Fibroblast of villous mesenchyme (primary cell): ENCODE measurements around the gene POLH. TPM values are rescaled to one million over a fixed set of nuclear protein-coding genes. Genes with fewer than 3 reads are reported as not detected.
"Not testable (repeated sequence)": the region's sequence is repeated elsewhere in the genome, so short reads cannot be mapped to it uniquely, and the experiment has no call there.

Experiments
- DNase-seq: peaks from one replicate; pipeline ENCODE4 v3.0.0-alpha.2; 2010; ENCODE audit warnings: low read depth
- H3K4me3 ChIP-seq: 2 replicates; pipeline ENCODE4 v1.5.1; 2011; ENCODE audit warnings: low read depth, mild to moderate bottlenecking, low read length
- total RNA-seq: library from RNA; depleted of rRNA; stranded (reverse); fragments of >200 nt; gene quantifications from 2 replicates; pipeline ENCODE4 v1.2.3, GENCODE V29; 2012
- TF ChIP-seq, protein P1 (sequence below): IDR thresholded peaks from 2 replicates; pipeline ENCODE4 v1.5.1; 2012; ENCODE audit warnings: low read depth, mild to moderate bottlenecking, low read length; ENCODE audit not compliant: insufficient read depth

The POLH gene
- total RNA-seq, 1 donor = 40.6 TPM

DNA sequence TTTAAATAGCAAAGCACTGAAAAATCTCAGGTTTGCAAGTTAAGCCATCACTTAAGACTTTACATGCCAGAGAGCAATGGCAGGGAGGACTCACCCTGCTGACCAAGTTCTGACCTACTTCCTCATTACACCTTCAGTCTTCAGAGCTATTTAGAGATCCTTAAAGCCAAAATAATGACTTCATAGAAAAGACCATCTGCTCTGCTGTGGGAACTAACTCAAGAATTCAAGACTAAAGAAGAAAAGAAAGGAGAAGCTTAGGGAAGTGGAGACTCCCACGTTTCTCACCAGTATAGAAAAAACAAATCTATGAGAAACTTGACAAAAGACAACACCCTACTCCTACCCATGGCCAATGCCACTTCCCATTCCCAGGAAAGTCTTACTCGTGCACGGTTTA lies 28.8 kb upstream of the POLH start:
- DNase-seq = peak; percentile 8
- TF ChIP-seq, protein P1, sequence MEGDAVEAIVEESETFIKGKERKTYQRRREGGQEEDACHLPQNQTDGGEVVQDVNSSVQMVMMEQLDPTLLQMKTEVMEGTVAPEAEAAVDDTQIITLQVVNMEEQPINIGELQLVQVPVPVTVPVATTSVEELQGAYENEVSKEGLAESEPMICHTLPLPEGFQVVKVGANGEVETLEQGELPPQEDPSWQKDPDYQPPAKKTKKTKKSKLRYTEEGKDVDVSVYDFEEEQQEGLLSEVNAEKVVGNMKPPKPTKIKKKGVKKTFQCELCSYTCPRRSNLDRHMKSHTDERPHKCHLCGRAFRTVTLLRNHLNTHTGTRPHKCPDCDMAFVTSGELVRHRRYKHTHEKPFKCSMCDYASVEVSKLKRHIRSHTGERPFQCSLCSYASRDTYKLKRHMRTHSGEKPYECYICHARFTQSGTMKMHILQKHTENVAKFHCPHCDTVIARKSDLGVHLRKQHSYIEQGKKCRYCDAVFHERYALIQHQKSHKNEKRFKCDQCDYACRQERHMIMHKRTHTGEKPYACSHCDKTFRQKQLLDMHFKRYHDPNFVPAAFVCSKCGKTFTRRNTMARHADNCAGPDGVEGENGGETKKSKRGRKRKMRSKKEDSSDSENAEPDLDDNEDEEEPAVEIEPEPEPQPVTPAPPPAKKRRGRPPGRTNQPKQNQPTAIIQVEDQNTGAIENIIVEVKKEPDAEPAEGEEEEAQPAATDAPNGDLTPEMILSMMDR = no peak
- H3K4me3 ChIP-seq = no peak overlapping the region

DNA sequence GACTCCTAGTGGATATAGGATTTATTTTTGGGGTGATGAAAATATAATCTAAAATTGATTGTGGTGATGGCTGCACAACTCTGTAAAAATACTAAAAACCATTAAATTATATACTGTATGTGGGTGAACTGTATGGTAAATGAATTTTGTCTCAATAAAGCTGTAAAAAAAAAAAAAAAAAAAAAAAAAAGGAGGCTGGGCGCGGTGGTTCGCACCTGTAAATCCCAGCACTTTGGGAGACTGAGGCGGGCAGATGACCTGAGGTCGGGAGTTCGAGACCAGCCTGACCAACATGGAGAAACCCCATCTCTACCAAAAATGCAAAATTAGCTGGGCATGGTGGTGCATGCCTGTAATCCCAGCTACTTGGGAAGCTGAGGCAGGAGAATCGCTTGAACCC lies 18.4 kb upstream of the POLH start:
- DNase-seq, H3K4me3 ChIP-seq: not testable (repeated sequence)

DNA sequence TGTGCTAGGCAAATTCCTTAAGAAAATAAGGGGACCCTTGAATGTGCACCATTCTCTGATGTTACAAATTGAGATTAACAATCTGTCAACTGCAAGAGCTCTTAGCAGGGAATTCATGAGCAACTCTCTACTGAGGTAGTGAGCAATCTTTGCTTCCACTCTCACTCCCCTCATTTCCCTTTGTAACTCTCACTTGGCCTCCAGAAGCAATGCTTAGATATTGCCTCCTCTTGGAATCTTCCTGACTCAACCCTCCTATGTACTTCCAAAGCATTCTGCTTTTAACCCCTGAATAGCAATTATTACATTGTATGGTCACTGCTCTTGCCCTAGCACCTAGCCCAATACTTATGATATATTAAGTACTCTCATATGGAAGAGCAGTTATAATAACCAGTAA lies 16.7 kb upstream of the POLH start:
- no peak overlapping the region for H3K4me3 ChIP-seq
- no peak for DNase-seq
- TF ChIP-seq, protein P1 = no peak

DNA sequence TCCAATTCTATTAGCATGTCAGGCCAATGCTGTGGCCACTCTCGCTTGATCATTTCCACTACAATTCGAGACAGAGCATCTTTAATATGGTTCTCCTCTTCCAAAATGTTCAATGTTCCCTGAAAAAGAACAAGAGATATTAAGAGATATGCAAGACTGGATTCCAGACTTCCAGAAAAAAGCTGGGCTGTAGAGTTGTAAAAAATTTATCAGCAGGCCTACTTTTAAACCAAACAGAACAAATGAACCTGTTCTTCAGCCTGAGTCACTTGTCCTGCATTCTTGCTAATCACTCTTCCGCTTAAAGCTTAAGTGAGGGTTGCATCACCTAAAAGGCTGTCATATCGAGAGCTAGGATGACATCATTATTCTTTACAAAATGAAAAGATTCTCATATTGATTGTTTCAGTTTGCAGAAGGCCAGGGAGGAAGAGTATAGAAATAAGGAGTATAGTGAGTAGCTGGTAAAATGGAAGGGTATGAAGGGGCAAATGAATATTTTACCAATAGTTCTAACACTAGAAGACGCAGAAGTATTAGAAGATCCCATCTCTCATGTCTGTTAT lies 5.0 kb upstream of the POLH start:
- TF ChIP-seq, protein P1 = no peak
- no peak overlapping the region for H3K4me3 ChIP-seq
- peak; percentile 44 for DNase-seq

DNA sequence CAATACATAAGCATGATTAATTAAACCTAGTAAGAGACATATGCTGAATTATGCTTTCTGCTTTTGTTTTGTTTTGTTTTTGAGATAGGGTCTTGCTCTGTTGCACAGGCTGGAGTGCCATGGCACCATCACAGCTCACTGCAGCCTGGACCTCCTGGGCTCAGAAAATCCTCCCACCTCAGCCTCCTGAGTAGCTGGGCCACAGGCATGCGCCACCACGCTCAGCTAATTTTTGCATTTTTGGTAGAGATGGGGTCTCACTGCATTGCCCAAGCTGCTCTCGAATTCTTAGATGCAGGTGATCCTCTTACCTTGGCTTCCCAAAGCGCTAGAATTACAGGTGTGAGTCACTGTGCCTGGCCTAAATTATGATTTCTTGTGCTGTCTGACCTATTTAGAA lies 4.0 kb upstream of the POLH start:
- DNase-seq = no peak
- H3K4me3 ChIP-seq = no peak overlapping the region
- TF ChIP-seq, protein P1 = no peak

DNA sequence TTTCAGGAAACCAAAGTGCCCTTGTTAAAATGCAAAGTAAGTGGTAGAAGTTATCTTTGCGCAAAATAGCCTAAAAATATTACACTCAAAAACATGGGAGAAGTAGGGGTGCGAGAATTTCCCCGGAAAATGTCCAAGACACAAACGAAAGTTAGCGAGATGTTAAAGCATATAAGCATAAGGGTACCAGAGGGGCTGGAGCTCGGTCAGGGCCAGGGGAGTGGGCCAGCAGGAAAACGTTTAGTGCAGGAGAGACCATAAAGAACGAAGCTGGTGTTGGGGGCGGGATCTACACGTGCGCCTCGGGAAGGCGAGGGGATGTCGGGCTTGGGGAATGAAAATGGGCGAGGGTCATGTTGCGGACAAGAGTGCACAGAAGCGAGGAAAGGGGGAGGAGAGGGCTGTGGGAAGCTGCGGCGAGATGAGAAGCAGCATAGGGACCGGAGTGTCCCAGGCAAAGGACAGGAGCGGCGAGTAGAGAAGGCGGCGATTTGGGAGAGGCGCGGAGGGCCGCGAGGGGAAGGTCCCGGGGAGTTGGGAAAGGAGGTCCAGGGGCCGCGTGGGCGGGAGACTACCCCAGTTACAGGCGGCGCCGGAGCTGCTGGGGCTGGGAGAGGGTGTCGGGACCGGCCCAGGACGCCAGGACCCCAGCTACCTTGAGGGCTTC lies 747 bp upstream of the POLH start:
- DNase-seq = peak; percentile 41

DNA sequence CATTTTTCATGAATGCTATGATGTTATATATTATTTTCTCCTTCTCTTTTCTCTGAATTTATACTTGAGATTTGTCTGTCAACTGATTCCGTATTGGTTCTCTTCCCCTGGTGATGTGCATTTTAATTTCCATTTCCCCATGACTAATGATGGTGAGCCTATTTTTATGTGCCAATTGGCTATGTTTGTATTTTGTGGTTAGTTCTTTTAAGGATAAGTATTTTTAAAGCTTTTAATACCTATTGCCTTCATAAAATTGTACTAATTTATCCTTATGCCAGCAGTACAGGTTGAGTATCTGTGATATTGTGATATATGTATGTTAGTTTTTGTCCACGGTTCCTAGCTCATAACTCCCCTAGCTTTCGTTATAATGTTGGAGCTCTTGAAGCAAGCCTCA lies 2.8 kb downstream of the POLH start:
- no peak overlapping the region for H3K4me3 ChIP-seq
- DNase-seq = peak; percentile 24
- TF ChIP-seq, protein P1 = no peak

More for the DNA sequence above, 747 bp upstream of the POLH start:
- TF ChIP-seq, protein P1 = no peak
- peak overlapping the region; percentile 97 for H3K4me3 ChIP-seq
